ENCODE data around the gene MUC5B. TPM values are rescaled to one million over a fixed set of nuclear protein-coding genes. Genes with fewer than 3 reads are reported as not detected.
A peak's percentile ranks its signal among the peaks of the same experiment; 100 is the strongest.
"Not testable (repeated sequence)": the region's sequence is repeated elsewhere in the genome, so short reads cannot be mapped to it uniquely, and the experiment has no call there.

Gene MUC5B
- total and polyA plus RNA-seq, 2 donors from 2014 or later = 0.38 TPM; not detected in 1

- FAIRE-seq (no peak), DNase-seq (peak in 1 of 5 donors; percentile 52)
- Histone ChIP-seq H3K27ac (ENCODE audit: low read depth in 2 of 2, low read length in 2 of 2) (no peak overlapping the region), H3K9ac (ENCODE audit: low read length in 3 of 3) (no peak overlapping the region), H3K4me1 (ENCODE audit: control insufficient read depth in 2 of 3, insufficient read depth in 2 of 3, low read depth in 1 of 3, low read length in 3 of 3) (no peaks in the 10 kb centered on the region), H3K4me3 (ENCODE audit: low read length in 3 of 3) (no peak overlapping the region), H3K36me3 (ENCODE audit: control insufficient read depth in 2 of 3, insufficient read depth in 3 of 3, low read length in 3 of 3) (no peaks in the 10 kb centered on the region), H3K27me3 (ENCODE audit: control insufficient read depth, insufficient read depth, low read length) (no peaks in the 10 kb centered on the region), H3K9me3 (ENCODE audit: control insufficient read depth in 2 of 3, insufficient read depth in 1 of 3, low read length in 3 of 3) (no peaks in the 10 kb centered on the region)
- intact Hi-C loops (cut with DNase I) = no loop called here
- TF ChIP-seq CTCF (IDR thresholded peaks at IDR 0.05; ENCODE audit: borderline replicate concordance, extremely low read depth, insufficient read depth) = no peak
Observed at GRCh38 chr11:1181853-1182535, 40.9 kb upstream of the MUC5B start.

GRCh38 chr11:1184139-1184538 lies 38.7 kb upstream of the MUC5B start:
- FAIRE-seq, DNase-seq: not testable (repeated sequence)

GRCh38 chr11:1188451-1189130 lies 34.3 kb upstream of the MUC5B start:
- H3K36me3 ChIP-seq (ENCODE audit: control insufficient read depth in 2 of 3, insufficient read depth in 3 of 3, low read length in 3 of 3); H3K4me3 ChIP-seq (ENCODE audit: low read length in 3 of 3); H3K4me1 ChIP-seq (ENCODE audit: control insufficient read depth in 2 of 3, insufficient read depth in 2 of 3, low read depth in 1 of 3, low read length in 3 of 3); H3K9ac ChIP-seq (ENCODE audit: low read length in 3 of 3); H3K9me3 ChIP-seq (ENCODE audit: control insufficient read depth in 2 of 3, insufficient read depth in 1 of 3, low read length in 3 of 3); H3K27ac ChIP-seq (ENCODE audit: low read depth in 2 of 2, low read length in 2 of 2); FAIRE-seq; intact Hi-C loops (cut with DNase I); H3K27me3 ChIP-seq (ENCODE audit: control insufficient read depth, insufficient read depth, low read length): not testable (repeated sequence)
- DNase-seq = peak in 1 of 5 donors; percentile 53

More at GRCh38 chr11:1184139-1184538, 38.7 kb upstream of the MUC5B start:
- H3K27me3 ChIP-seq (ENCODE audit: control insufficient read depth, insufficient read depth, low read length); H3K4me3 ChIP-seq (ENCODE audit: low read length in 3 of 3); H3K4me1 ChIP-seq (ENCODE audit: control insufficient read depth in 2 of 3, insufficient read depth in 2 of 3, low read depth in 1 of 3, low read length in 3 of 3); H3K9me3 ChIP-seq (ENCODE audit: control insufficient read depth in 2 of 3, insufficient read depth in 1 of 3, low read length in 3 of 3); intact Hi-C loops (cut with DNase I); H3K36me3 ChIP-seq (ENCODE audit: control insufficient read depth in 2 of 3, insufficient read depth in 3 of 3, low read length in 3 of 3); H3K9ac ChIP-seq (ENCODE audit: low read length in 3 of 3); H3K27ac ChIP-seq (ENCODE audit: low read depth in 2 of 2, low read length in 2 of 2): not testable (repeated sequence)

GRCh38 chr11:1189816-1190215 lies 33.0 kb upstream of the MUC5B start:
- H3K4me3 ChIP-seq (ENCODE audit: low read length in 3 of 3); intact Hi-C loops (cut with DNase I); FAIRE-seq: not testable (repeated sequence)

GRCh38 chr11:1191786-1192470 lies 30.9 kb upstream of the MUC5B start:
- H3K4me3 ChIP-seq (ENCODE audit: low read length in 3 of 3); H3K27me3 ChIP-seq (ENCODE audit: control insufficient read depth, insufficient read depth, low read length); H3K9ac ChIP-seq (ENCODE audit: low read length in 3 of 3); intact Hi-C loops (cut with DNase I); H3K27ac ChIP-seq (ENCODE audit: low read depth in 2 of 2, low read length in 2 of 2); H3K9me3 ChIP-seq (ENCODE audit: control insufficient read depth in 2 of 3, insufficient read depth in 1 of 3, low read length in 3 of 3); H3K36me3 ChIP-seq (ENCODE audit: control insufficient read depth in 2 of 3, insufficient read depth in 3 of 3, low read length in 3 of 3); H3K4me1 ChIP-seq (ENCODE audit: control insufficient read depth in 2 of 3, insufficient read depth in 2 of 3, low read depth in 1 of 3, low read length in 3 of 3); FAIRE-seq: not testable (repeated sequence)
- DNase-seq = peak in 2 of 5 donors; percentile 23 to 43

More at GRCh38 chr11:1189816-1190215, 33.0 kb upstream of the MUC5B start:
- not testable (repeated sequence) for H3K4me1 ChIP-seq (ENCODE audit: control insufficient read depth in 2 of 3, insufficient read depth in 2 of 3, low read depth in 1 of 3, low read length in 3 of 3); H3K9ac ChIP-seq (ENCODE audit: low read length in 3 of 3); H3K27me3 ChIP-seq (ENCODE audit: control insufficient read depth, insufficient read depth, low read length); H3K27ac ChIP-seq (ENCODE audit: low read depth in 2 of 2, low read length in 2 of 2); H3K36me3 ChIP-seq (ENCODE audit: control insufficient read depth in 2 of 3, insufficient read depth in 3 of 3, low read length in 3 of 3); H3K9me3 ChIP-seq (ENCODE audit: control insufficient read depth in 2 of 3, insufficient read depth in 1 of 3, low read length in 3 of 3)
- peak in 1 of 5 donors; percentile 23 for DNase-seq
